KBM-7 (cell line): ENCODE measurements around the gene VPS37D.
"Not testable (repeated sequence)": the region's sequence is repeated elsewhere in the genome, so short reads cannot be mapped to it uniquely, and the experiment has no call there.

ENCODE experiments used
- DNase-seq: peaks from one replicate; pipeline ENCODE4 v3.0.0-alpha.2; 2015
- in situ Hi-C: fragments of 300-500 bp; cut with MboI; formaldehyde crosslinking; loops from 2 replicates; pipeline ENCODE4 v1.14.3; 2020; ENCODE audit warnings: low sequenced_read_pairs, low pct_unique_long_range_greater_than_20kb, mixed read lengths

VPS37D gene

GRCh38 chr7:73667344-73668102, at the start of gene VPS37D:
TSS of gene VPS37D (plus strand) at chr7:73667831. CDS start at chr7:73667959, 128 bp downstream.
- peak; percentile 76 for DNase-seq
- in situ Hi-C loops = no loop called here

GRCh38 chr7:73618538-73618937, 49.1 kb upstream of the VPS37D start:
- DNase-seq = no peak
- in situ Hi-C loops = no loop called here

GRCh38 chr7:73619394-73619793, 48.2 kb upstream of the VPS37D start:
- DNase-seq, in situ Hi-C loops: not testable (repeated sequence)

GRCh38 chr7:73621168-73622063, 46.2 kb upstream of the VPS37D start:
- in situ Hi-C loops = loop anchor here (10.0 kb wide), 1 partner anchor 113 kb away; the partner anchor contains the start of gene ABHD11

GRCh38 chr7:73622527-73622908, 45.1 kb upstream of the VPS37D start:
- in situ Hi-C loops = loop anchor here (10.0 kb wide), 1 partner anchor 112 kb away; the partner anchor contains the start of gene ABHD11
- DNase-seq = no peak

More at GRCh38 chr7:73621168-73622063, 46.2 kb upstream of the VPS37D start:
- DNase-seq = no peak

- DNase-seq = peak; percentile 55
- in situ Hi-C loops = loop anchor here (10.0 kb wide), 1 partner anchor 112 kb away; the partner anchor contains the start of gene ABHD11
These were observed 44.5 kb upstream of the VPS37D start for GRCh38 chr7:73622909-73623797.

GRCh38 chr7:73623798-73624668, 43.6 kb upstream of the VPS37D start, which contains the start of gene MLXIPL:
TSS of gene MLXIPL (minus strand) at chr7:73624522. CDS start at chr7:73624492, 30 bp downstream.
- in situ Hi-C loops = loop anchor here (10.0 kb wide), 1 partner anchor 111 kb away; the partner anchor contains the start of gene ABHD11
- DNase-seq = no peak

GRCh38 chr7:73624669-73625001, 43.0 kb upstream of the VPS37D start:
- in situ Hi-C loops = loop anchor here (10.0 kb wide), 1 partner anchor 110 kb away; the partner anchor contains the start of gene ABHD11
- DNase-seq = no peak

GRCh38 chr7:73625276-73625675, 42.4 kb upstream of the VPS37D start:
- no peak for DNase-seq
- in situ Hi-C loops = loop anchor here (10.0 kb wide), 1 partner anchor 110 kb away; the partner anchor contains the start of gene ABHD11

GRCh38 chr7:73626814-73627213, 40.8 kb upstream of the VPS37D start:
- no peak for DNase-seq
- in situ Hi-C loops = loop anchor here (10.0 kb wide), 1 partner anchor 108 kb away; the partner anchor contains the start of gene ABHD11

GRCh38 chr7:73628504-73628903, 39.1 kb upstream of the VPS37D start:
- no peak for DNase-seq
- in situ Hi-C loops = loop anchor here (10.0 kb wide), 1 partner anchor 106 kb away; the partner anchor contains the start of gene ABHD11

- DNase-seq = no peak
- in situ Hi-C loops = no loop called here
These were observed 36.1 kb upstream of the VPS37D start for GRCh38 chr7:73631558-73631957.

GRCh38 chr7:73633323-73633722, 34.3 kb upstream of the VPS37D start:
- no peak for DNase-seq

GRCh38 chr7:73633844-73634243, 33.8 kb upstream of the VPS37D start:
- in situ Hi-C loops = no loop called here
- no peak for DNase-seq

More at GRCh38 chr7:73633323-73633722, 34.3 kb upstream of the VPS37D start:
- in situ Hi-C loops = no loop called here

GRCh38 chr7:73635428-73636200, 32.0 kb upstream of the VPS37D start:
- in situ Hi-C loops = no loop called here
- DNase-seq = no peak

GRCh38 chr7:73638911-73639310, 28.7 kb upstream of the VPS37D start:
- in situ Hi-C loops = no loop called here
- DNase-seq = no peak

- no peak for DNase-seq
- in situ Hi-C loops = no loop called here
These were observed 24.8 kb upstream of the VPS37D start for GRCh38 chr7:73642834-73643233.
